GM12891 (cell line): Measurements from ENCODE around the gene TBC1D3K. TPM values are rescaled to one million over a fixed set of nuclear protein-coding genes. Genes with fewer than 3 reads are reported as not detected.
"Not testable (repeated sequence)": the region's sequence is repeated elsewhere in the genome, so short reads cannot be mapped to it uniquely, and the experiment has no call there.

Experiments
- DNase-seq: peaks from one replicate; pipeline ENCODE4 v3.0.0; 2011; ENCODE audit warnings: low spot score; ENCODE audit not compliant: insufficient read length
- FAIRE-seq: peaks from 2 replicates; lab custom pipeline; 2011; peaks lifted over from hg19 to GRCh38; lab: Jason Lieb, UNC
- PAX5 ChIP-seq: IDR thresholded peaks from 2 replicates; pipeline ENCODE4 v1.6.1; 2011; ENCODE audit warnings: low read length, moderate library complexity, mild to moderate bottlenecking; ENCODE audit not compliant: insufficient read depth, severe bottlenecking
- POLR2A ChIP-seq: IDR thresholded peaks from 2 replicates; pipeline ENCODE4 v1.6.1; 2011; ENCODE audit warnings: low read depth, low read length, control low read depth
- POLR2AphosphoS5 ChIP-seq: IDR thresholded peaks from 2 replicates; pipeline ENCODE4 v1.6.1; 2011; ENCODE audit warnings: low read depth, low read length, control low read depth
- POU2F2 ChIP-seq: IDR thresholded peaks from 2 replicates; pipeline ENCODE4 v1.6.1; 2011; ENCODE audit warnings: low read depth, mild to moderate bottlenecking, control low read depth, low read length, moderate library complexity
- SPI1 ChIP-seq: IDR thresholded peaks from 2 replicates; pipeline ENCODE4 v1.6.1; 2011; ENCODE audit warnings: low read depth, low read length, control low read depth
- TAF1 ChIP-seq: IDR thresholded peaks from 2 replicates; pipeline ENCODE4 v1.6.1; 2011; ENCODE audit warnings: low read depth, low read length, control low read depth
- polyA plus RNA-seq: library from polyadenylated mRNA; unstranded; fragments of >200 nt; gene quantifications from one replicate; pipeline ENCODE4 v1.2.1, GENCODE V29; 2012; ENCODE audit warnings: low read depth, missing spikeins, inconsistent platforms; ENCODE audit not compliant: missing spikeins

Gene TBC1D3K
- not detected for polyA plus RNA-seq

GRCh38 chr17:37924115-37924514 lies at the start of gene TBC1D3K:
Gene TBC1D3K, plus strand, starts transcription at chr17:37924415. Its CDS starts 1,585 bp downstream, at chr17:37926000.
- not testable (repeated sequence) for DNase-seq, FAIRE-seq

- TF ChIP-seq POLR2A: no peak
- no peak for TF ChIP-seq SPI1
- TF ChIP-seq TAF1: no peak
- no peak for TF ChIP-seq POU2F2
- no peak for TF ChIP-seq POLR2AphosphoS5
- no peak for TF ChIP-seq PAX5
- FAIRE-seq: no peak
- DNase-seq: no peak
Observed at GRCh38 chr17:37884516-37884915, 39.7 kb upstream of the TBC1D3K start.

- DNase-seq (no peak), FAIRE-seq (no peak)
- no peak for TF ChIP-seq POLR2A
Observed at GRCh38 chr17:37885136-37885535, 39.1 kb upstream of the TBC1D3K start.

GRCh38 chr17:37888881-37889280 lies 35.3 kb upstream of the TBC1D3K start:
- DNase-seq (no peak), FAIRE-seq (no peak)
- TF ChIP-seq POLR2A (no peak), PAX5 (no peak), SPI1 (no peak), POLR2AphosphoS5 (no peak)

- not testable (repeated sequence) for FAIRE-seq, DNase-seq
Observed at GRCh38 chr17:37896961-37897360, 27.3 kb upstream of the TBC1D3K start.
